Measurements from ENCODE around the gene AFF1. TPM values are rescaled to one million over a fixed set of nuclear protein-coding genes. Genes with fewer than 3 reads are reported as not detected.

Gene AFF1
- total RNA-seq, 1 experiment from 2014 or later = 52.8 TPM

GRCh38 chr4:87086143-87086805, 151.5 kb downstream of the AFF1 start:
- peaks cover 9% of the 10 kb centered on the region for H3K4me1 ChIP-seq (replicated peaks; ENCODE audit: insufficient read depth)
- no peaks in the 10 kb centered on the region for H3K9me2 ChIP-seq (ENCODE audit: insufficient read depth)
- POLR2A ChIA-PET (ENCODE audit: unreplicated experiment) = no interaction called here
- no peak overlapping the region for H2AFZ ChIP-seq
- 0 out of 2 replicates have a peak, but pooled peaks cover 3% of the 10 kb centered on the region for H3K79me2 ChIP-seq (ENCODE audit: low read depth)
- H3K27ac ChIP-seq = no peak overlapping the region
- H4K20me1 ChIP-seq (ENCODE audit: insufficient read depth) = no peaks in the 10 kb centered on the region
- no peaks in the 10 kb centered on the region for H3F3A ChIP-seq (ENCODE audit: insufficient read depth, low read depth)
- intact Hi-C loops (cut with micrococcal nuclease; ENCODE audit: unreplicated experiment) = no loop called here
- CTCF ChIA-PET = no interaction called here
- no TSS peak for BruUV-seq (replicated peaks)
- H3K4me2 ChIP-seq = no peak overlapping the region
- DNase-seq = no peak
- no peak overlapping the region for H3K4me3 ChIP-seq
- H3K9me3 ChIP-seq (ENCODE audit: insufficient read depth, low read depth) = no peaks in the 10 kb centered on the region
- 0 out of 2 replicates have a peak, but pooled peaks cover 3% of the 10 kb centered on the region for H3K36me3 ChIP-seq (ENCODE audit: low read depth)
- TF ChIP-seq, protein P1, sequence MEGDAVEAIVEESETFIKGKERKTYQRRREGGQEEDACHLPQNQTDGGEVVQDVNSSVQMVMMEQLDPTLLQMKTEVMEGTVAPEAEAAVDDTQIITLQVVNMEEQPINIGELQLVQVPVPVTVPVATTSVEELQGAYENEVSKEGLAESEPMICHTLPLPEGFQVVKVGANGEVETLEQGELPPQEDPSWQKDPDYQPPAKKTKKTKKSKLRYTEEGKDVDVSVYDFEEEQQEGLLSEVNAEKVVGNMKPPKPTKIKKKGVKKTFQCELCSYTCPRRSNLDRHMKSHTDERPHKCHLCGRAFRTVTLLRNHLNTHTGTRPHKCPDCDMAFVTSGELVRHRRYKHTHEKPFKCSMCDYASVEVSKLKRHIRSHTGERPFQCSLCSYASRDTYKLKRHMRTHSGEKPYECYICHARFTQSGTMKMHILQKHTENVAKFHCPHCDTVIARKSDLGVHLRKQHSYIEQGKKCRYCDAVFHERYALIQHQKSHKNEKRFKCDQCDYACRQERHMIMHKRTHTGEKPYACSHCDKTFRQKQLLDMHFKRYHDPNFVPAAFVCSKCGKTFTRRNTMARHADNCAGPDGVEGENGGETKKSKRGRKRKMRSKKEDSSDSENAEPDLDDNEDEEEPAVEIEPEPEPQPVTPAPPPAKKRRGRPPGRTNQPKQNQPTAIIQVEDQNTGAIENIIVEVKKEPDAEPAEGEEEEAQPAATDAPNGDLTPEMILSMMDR (conservative IDR thresholded peaks at IDR 0.05) = no peak
- TF ChIP-seq EZH2 (IDR thresholded peaks at IDR 0.05; ENCODE audit: low read depth) = no peak
- no peaks in the 10 kb centered on the region for H3K27me3 ChIP-seq (ENCODE audit: insufficient read depth, low read depth)

GRCh38 chr4:87087015-87087414, 152.2 kb downstream of the AFF1 start:
- Histone ChIP-seq H3K27me3 (ENCODE audit: insufficient read depth, low read depth) (no peaks in the 10 kb centered on the region), H2AFZ (no peak overlapping the region), H3K79me2 (ENCODE audit: low read depth) (0 out of 2 replicates have a peak, but pooled peaks cover 3% of the 10 kb centered on the region), H4K20me1 (ENCODE audit: insufficient read depth) (no peaks in the 10 kb centered on the region), H3K27ac (no peak overlapping the region), H3K4me2 (no peak overlapping the region), H3F3A (ENCODE audit: insufficient read depth, low read depth) (peaks cover 2% of the 10 kb centered on the region), H3K4me3 (no peak overlapping the region), H3K9me2 (ENCODE audit: insufficient read depth) (no peaks in the 10 kb centered on the region), H3K4me1 (replicated peaks; ENCODE audit: insufficient read depth) (peaks cover 12% of the 10 kb centered on the region), H3K36me3 (ENCODE audit: low read depth) (0 out of 2 replicates have a peak, but pooled peaks cover 3% of the 10 kb centered on the region), H3K9me3 (ENCODE audit: insufficient read depth, low read depth) (no peaks in the 10 kb centered on the region)
- DNase-seq = no peak
- POLR2A ChIA-PET (ENCODE audit: unreplicated experiment) = no interaction called here
- no TSS peak for BruUV-seq (replicated peaks)
- TF ChIP-seq, protein P1 (conservative IDR thresholded peaks at IDR 0.05) = no peak
- no peak for TF ChIP-seq EZH2 (IDR thresholded peaks at IDR 0.05; ENCODE audit: low read depth)
- intact Hi-C loops (cut with micrococcal nuclease; ENCODE audit: unreplicated experiment) = no loop called here
- CTCF ChIA-PET = no interaction called here

GRCh38 chr4:87087420-87087819, 152.6 kb downstream of the AFF1 start:
- Histone ChIP-seq H3K9me3 (ENCODE audit: insufficient read depth, low read depth) (no peaks in the 10 kb centered on the region), H3K79me2 (ENCODE audit: low read depth) (0 out of 2 replicates have a peak, but pooled peaks cover 3% of the 10 kb centered on the region), H3K4me2 (no peak overlapping the region), H2AFZ (no peak overlapping the region), H3K27ac (no peak overlapping the region), H3K9me2 (ENCODE audit: insufficient read depth) (no peaks in the 10 kb centered on the region), H3K4me1 (replicated peaks; ENCODE audit: insufficient read depth) (peaks cover 16% of the 10 kb centered on the region), H3K36me3 (ENCODE audit: low read depth) (0 out of 2 replicates have a peak, but pooled peaks cover 3% of the 10 kb centered on the region), H3K27me3 (ENCODE audit: insufficient read depth, low read depth) (no peaks in the 10 kb centered on the region), H4K20me1 (ENCODE audit: insufficient read depth) (no peaks in the 10 kb centered on the region), H3F3A (ENCODE audit: insufficient read depth, low read depth) (peaks cover 6% of the 10 kb centered on the region), H3K4me3 (no peak overlapping the region)
- intact Hi-C loops (cut with micrococcal nuclease; ENCODE audit: unreplicated experiment) = no loop called here
- BruUV-seq (replicated peaks) = no TSS peak
- no peak for DNase-seq
- POLR2A ChIA-PET (ENCODE audit: unreplicated experiment) = no interaction called here
- CTCF ChIA-PET = no interaction called here
- TF ChIP-seq EZH2 (IDR thresholded peaks at IDR 0.05; ENCODE audit: low read depth) = no peak
- TF ChIP-seq, protein P1 (conservative IDR thresholded peaks at IDR 0.05) = no peak
